PC-9 (cell line): ENCODE measurements around the gene IGF2BP1. TPM values are rescaled to one million over a fixed set of nuclear protein-coding genes. Genes with fewer than 3 reads are reported as not detected.
"Not testable (repeated sequence)": the region's sequence is repeated elsewhere in the genome, so short reads cannot be mapped to it uniquely, and the experiment has no call there.

Experiments used
- BruUV-seq: library from RNA; stranded (reverse); fragments of 400-500 nt; replicated peaks from 2 replicates; lab custom pipeline; 2021; lab: Mats Ljungman, UMichigan
- CTCF ChIA-PET: fragments of 300-600 bp; sonication (Branson Sonifier 250); formaldehyde crosslinking; loops from one replicate; lab custom pipeline; 2022; ENCODE audit warnings: antibody characterized with exemption; lab: Charles Lee
- POLR2A ChIA-PET: fragments of 300-600 bp; sonication (Branson Sonifier 250); formaldehyde crosslinking; loops from one replicate; lab custom pipeline; 2022; ENCODE audit warnings: antibody characterized with exemption; ENCODE audit not compliant: unreplicated experiment; lab: Charles Lee
- DNase-seq, 2 experiments: peaks; one replicate each; pipeline versions ENCODE4 v3.0.0 to v3.0.0-alpha.2; 2015 to 2022; ENCODE audit warnings: mixed read lengths in 1 of 2
- H2AFZ ChIP-seq: fragments of 200-600 bp; sonication (generic); 2 replicates; pipeline ENCODE4 v1.8.1; 2017; ENCODE audit warnings: antibody characterized with exemption
- H3F3A ChIP-seq: fragments of 200-600 bp; sonication (generic); 2 replicates; pipeline ENCODE4 v1.8.1; 2017; ENCODE audit warnings: antibody characterized with exemption, mild to moderate bottlenecking, low read depth; ENCODE audit not compliant: insufficient read depth
- H3K27ac ChIP-seq: fragments of 200-600 bp; sonication (generic); 2 replicates; pipeline ENCODE4 v1.6.1; 2016; ENCODE audit warnings: mixed run types
- H3K27me3 ChIP-seq: fragments of 200-600 bp; sonication (generic); 2 replicates; pipeline ENCODE4 v1.6.1; 2016; ENCODE audit warnings: low read depth, mixed run types; ENCODE audit not compliant: insufficient read depth
- H3K36me3 ChIP-seq: fragments of 200-600 bp; sonication (generic); 2 replicates; pipeline ENCODE4 v1.6.1; 2016; ENCODE audit warnings: low read depth, mixed run types
- H3K4me1 ChIP-seq: fragments of 200-600 bp; sonication (generic); replicated peaks from 2 replicates; pipeline ENCODE4 v1.6.1; 2016; ENCODE audit warnings: mixed run types; ENCODE audit not compliant: insufficient read depth
- H3K4me2 ChIP-seq: fragments of 200-600 bp; sonication (generic); 2 replicates; pipeline ENCODE4 v1.6.1; 2017; ENCODE audit warnings: mixed run types
- H3K4me3 ChIP-seq: fragments of 200-600 bp; sonication (generic); 2 replicates; pipeline ENCODE4 v1.6.1; 2016; ENCODE audit warnings: mixed run types
- H3K79me2 ChIP-seq: fragments of 200-600 bp; sonication (generic); 2 replicates; pipeline ENCODE4 v1.6.1; 2017; ENCODE audit warnings: low read depth, mixed run types
- H3K9me2 ChIP-seq: fragments of 200-600 bp; sonication (generic); 2 replicates; pipeline ENCODE4 v1.8.1; 2017; ENCODE audit warnings: mild to moderate bottlenecking; ENCODE audit not compliant: insufficient read depth
- H3K9me3 ChIP-seq: fragments of 200-600 bp; sonication (generic); 2 replicates; pipeline ENCODE4 v1.8.1; 2016; ENCODE audit warnings: low read depth; ENCODE audit not compliant: insufficient read depth
- H4K20me1 ChIP-seq: fragments of 200-600 bp; sonication (generic); 2 replicates; pipeline ENCODE4 v1.8.1; 2017; ENCODE audit not compliant: insufficient read depth
- CTCF ChIP-seq: fragments of 200-600 bp; sonication (generic); conservative IDR thresholded peaks from 2 replicates; pipeline ENCODE4 v1.6.1; 2017; ENCODE audit warnings: mixed run types, antibody characterized with exemption, mild to moderate bottlenecking, moderate library complexity
- EZH2 ChIP-seq: fragments of 200-600 bp; sonication (generic); IDR thresholded peaks from 2 replicates; pipeline ENCODE4 v1.8.0; 2017; ENCODE audit warnings: antibody characterized with exemption, low read depth
- intact Hi-C: fragments of 100-400 bp; cut with micrococcal nuclease; formaldehyde crosslinking; loops from one replicate; pipeline ENCODE4 v1.10.0; 2022; ENCODE audit not compliant: unreplicated experiment
- total RNA-seq: library from RNA; stranded (reverse); gene quantifications from 2 replicates; pipeline ENCODE4 v1.2.3, GENCODE V29; 2021

The IGF2BP1 gene
- total RNA-seq, 1 experiment from 2014 or later, result 57.4 TPM

GRCh38 chr17:49079840-49080663, 82.9 kb downstream of the IGF2BP1 start:
- Histone ChIP-seq H2AFZ (no peak overlapping the region), H3K27me3 (no peaks in the 10 kb centered on the region), H3K9me3 (no peaks in the 10 kb centered on the region), H3K4me2 (no peak overlapping the region), H3F3A (peaks cover 16% of the 10 kb centered on the region), H3K4me1 (peaks cover 20% of the 10 kb centered on the region), H3K79me2 (no peaks in the 10 kb centered on the region), H4K20me1 (no peaks in the 10 kb centered on the region), H3K27ac (no peak overlapping the region), H3K4me3 (no peak overlapping the region), H3K9me2 (no peaks in the 10 kb centered on the region), H3K36me3 (no peaks in the 10 kb centered on the region)
- CTCF ChIA-PET, result no interaction called here
- POLR2A ChIA-PET, result no interaction called here
- no peak for DNase-seq
- intact Hi-C loops, result no loop called here
- no TSS peak for BruUV-seq
- no peak for TF ChIP-seq CTCF

- H4K20me1 ChIP-seq, result no peaks in the 10 kb centered on the region
- no peaks in the 10 kb centered on the region for H3K9me3 ChIP-seq
- intact Hi-C loops, result no loop called here
- no peaks in the 10 kb centered on the region for H3K9me2 ChIP-seq
- H3K36me3 ChIP-seq, result no peaks in the 10 kb centered on the region
- DNase-seq, result no peak
- TF ChIP-seq EZH2, result no peak
- TF ChIP-seq CTCF, result no peak
- peaks cover 5% of the 10 kb centered on the region for H3K4me1 ChIP-seq
- H2AFZ ChIP-seq, result no peak overlapping the region
- POLR2A ChIA-PET, result no interaction called here
- no peak overlapping the region for H3K4me3 ChIP-seq
- no peaks in the 10 kb centered on the region for H3K27me3 ChIP-seq
- BruUV-seq, result no TSS peak
- peaks cover 4% of the 10 kb centered on the region for H3F3A ChIP-seq
- no peaks in the 10 kb centered on the region for H3K79me2 ChIP-seq
- no peak overlapping the region for H3K27ac ChIP-seq
- no peak overlapping the region for H3K4me2 ChIP-seq
- CTCF ChIA-PET, result no interaction called here
Observed at GRCh38 chr17:49082231-49082630, 85.0 kb downstream of the IGF2BP1 start.

GRCh38 chr17:49085046-49085445, 87.9 kb downstream of the IGF2BP1 start:
- intact Hi-C loops, H4K20me1 ChIP-seq, POLR2A ChIA-PET, H3K27ac ChIP-seq, H3K9me3 ChIP-seq, H2AFZ ChIP-seq, H3K27me3 ChIP-seq, H3F3A ChIP-seq, H3K9me2 ChIP-seq, H3K4me2 ChIP-seq, H3K79me2 ChIP-seq, H3K4me1 ChIP-seq, DNase-seq, BruUV-seq, H3K36me3 ChIP-seq, H3K4me3 ChIP-seq: not testable (repeated sequence)
- CTCF ChIA-PET, result interaction anchor here (0.6 kb wide), 1 partner anchor 9 kb away, joined by 8 read pairs; no protein-coding TSS in a partner anchor
